Left kidney (tissue), 2 donors: ENCODE data around the gene EFCAB6. TPM values are rescaled to one million over a fixed set of nuclear protein-coding genes. Genes with fewer than 3 reads are reported as not detected.

Source experiments
- DNase-seq: peaks from one replicate; pipeline ENCODE4 v3.0.0-alpha.2; 2013
- polyA plus RNA-seq: library from polyadenylated mRNA; unstranded; fragments of 120-200 nt; gene quantifications from one replicate; pipeline ENCODE4 v1.2.1, GENCODE V29; 2013; ENCODE audit not compliant: insufficient read length

The EFCAB6 gene
- polyA plus RNA-seq, 1 donor: 6.5 TPM

DNA sequence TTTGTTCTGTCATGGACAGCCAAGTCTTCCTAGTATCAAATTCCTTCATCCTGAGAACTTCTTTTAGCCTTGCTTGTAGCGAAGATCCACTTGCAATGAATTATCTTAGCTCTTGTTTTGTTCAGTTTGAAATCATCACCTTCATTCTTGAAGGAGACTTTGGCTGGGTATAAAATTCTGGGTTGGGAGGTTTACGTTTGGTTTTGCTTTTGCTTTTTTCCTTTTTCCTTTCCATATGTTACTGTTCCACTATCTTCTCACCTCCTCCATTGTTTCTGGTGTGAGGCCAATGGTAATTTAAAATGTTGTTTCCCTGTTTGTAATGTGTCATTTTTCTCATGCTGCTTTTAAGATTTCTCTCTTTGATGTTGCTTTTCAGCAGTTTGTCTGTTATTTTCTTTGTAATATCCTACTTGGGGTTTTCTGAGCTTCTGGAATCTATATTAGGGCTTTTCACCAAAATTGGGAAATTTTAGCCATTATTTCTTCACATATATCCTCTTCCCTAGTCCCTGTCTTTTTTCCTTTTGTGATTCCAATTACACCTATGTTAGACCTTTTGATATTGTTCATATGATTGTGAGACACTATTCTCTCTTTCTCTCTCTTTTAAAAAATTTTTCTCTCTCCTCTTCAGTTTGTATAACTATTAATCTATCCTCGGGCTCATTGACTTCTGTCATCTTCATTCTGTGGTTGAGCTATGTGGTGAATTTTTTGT, 172.7 kb downstream of the EFCAB6 start:
- no peak for DNase-seq

DNA sequence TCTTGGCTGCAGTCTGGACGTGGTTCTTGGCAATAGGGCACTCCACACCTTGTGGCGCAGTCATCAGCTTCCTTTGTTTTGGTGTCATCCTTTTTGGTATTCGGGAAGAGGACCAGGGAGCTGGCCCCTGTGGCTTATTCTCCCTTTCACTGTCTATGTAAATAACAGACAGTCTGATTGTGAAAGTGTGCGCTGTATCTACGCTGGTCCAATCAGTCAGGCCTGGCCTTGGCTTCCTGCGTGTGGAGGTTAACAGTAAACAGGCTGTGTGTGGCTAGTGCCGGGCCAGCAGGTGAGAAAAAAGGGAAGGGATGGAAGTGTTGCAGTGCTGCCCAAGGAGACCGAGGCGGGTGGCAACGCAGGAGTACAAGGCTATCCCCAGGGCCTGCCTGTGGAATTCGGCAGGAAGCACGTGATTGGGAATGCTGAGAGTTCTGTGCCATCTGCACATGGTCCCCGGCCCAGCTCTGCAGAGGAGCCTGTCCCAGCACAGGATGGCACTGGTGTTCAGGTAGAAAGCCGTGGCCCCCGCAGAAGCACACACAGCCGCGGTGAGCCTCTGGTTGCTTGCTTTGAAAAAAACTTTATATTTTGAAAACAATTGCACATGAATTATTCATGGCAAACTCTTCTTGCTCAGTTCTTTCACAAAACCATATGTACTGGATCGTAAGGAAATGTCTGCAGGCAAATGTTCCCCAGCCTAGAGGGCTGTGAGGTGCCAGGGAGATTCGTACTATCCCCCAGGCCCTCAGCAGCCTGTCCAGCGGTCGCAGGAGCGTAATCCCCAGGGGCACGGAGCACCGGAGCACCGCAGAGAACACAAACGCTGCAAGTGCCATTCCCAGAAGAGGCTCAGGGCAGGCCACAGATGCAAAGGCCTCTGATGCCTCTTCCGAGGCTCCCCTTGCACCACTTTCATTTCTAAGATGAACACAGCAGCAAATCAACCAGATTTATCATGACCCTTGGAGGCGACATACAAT, 174.5 kb downstream of the EFCAB6 start:
- DNase-seq: no peak

DNA sequence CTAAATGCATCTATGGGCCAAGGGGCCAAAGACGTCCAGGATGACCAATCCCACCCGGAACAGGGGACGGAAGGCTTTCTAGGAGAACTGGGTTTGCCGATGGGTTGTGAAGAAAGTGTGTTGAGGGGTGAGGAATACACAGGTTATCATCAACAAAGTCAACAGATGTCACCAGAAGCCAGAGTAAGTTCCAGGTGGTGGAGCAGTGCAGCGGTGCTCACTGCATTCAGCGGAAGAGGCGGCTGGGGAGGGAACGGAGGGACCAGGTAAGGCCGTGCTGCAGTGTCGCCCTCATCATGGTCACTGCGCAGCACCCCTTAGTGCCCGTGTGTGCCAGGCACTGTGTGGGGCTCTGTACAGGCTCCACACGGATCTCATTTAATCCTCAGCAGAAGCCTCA, 176.0 kb downstream of the EFCAB6 start:
- DNase-seq: no peak

DNA sequence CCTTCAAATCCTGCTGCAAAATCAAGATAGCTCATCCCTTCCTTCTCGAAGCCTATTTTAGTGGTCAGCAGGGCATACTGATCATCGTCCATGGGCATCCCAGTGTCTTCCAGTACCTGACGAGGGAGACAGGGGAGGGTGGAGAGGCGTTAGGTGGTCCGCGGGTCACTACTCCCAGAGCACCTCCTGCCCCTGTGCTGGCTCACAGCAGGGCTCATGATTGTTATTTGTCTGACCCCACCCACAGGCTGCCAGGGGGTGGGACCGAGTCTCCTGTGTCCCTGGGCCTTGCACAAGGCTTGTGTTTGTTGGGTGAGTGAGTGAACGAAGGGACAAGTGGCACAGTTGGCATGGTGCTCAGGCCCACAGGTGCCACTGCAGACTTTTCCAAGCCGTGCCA, 177.0 kb downstream of the EFCAB6 start:
- DNase-seq: no peak

DNA sequence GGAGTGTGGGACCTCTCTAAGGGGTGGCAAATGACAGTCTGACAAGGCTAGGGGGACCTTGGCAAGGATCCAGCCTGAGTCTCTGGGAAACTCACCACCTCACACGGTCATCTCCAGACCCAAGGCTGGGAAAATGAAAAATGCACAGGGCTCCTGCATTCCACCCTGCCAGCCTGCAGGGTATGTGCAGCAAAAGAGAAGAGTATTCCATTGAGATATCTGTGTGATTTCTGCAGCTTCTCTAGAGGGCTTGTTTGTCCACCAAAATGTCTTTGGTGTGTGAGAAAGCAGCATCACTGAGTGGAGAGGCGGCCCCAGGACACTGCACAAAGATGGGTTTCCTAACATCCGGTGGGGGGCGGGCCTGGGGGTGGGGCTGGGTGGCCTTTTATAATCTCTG, 177.8 kb downstream of the EFCAB6 start:
- DNase-seq: no peak

DNA sequence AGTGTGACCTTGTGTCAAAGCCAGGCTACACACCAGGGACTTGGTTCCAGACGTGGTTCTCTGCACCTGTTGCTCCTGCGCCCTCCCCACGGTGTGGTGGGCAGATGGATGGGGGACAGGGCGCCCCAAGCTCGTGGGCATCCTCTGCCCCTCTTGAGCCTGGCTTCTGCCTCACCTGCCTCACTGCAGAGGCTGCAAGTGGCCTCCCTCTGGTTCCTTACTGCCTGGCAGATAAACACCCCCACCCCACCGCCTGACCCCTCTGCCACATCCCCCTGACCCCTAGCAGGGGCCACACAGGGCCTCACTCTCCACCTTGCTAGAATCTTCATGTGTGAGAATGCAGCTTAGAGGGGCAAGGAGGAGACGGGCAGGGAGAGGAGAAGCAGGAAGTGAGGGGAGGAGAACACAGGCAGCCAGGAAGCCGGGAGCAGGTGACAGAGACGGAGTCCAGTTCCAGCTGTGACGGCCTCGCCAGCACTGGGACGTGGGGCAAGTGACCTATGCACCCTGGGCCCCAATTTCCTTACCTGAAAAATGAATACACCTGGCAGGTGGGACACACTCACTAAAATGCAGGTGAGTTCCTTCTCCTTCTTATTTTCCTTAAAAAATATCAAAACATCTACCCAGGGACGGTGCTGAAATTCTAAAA, 178.3 kb downstream of the EFCAB6 start:
- no peak for DNase-seq

DNA sequence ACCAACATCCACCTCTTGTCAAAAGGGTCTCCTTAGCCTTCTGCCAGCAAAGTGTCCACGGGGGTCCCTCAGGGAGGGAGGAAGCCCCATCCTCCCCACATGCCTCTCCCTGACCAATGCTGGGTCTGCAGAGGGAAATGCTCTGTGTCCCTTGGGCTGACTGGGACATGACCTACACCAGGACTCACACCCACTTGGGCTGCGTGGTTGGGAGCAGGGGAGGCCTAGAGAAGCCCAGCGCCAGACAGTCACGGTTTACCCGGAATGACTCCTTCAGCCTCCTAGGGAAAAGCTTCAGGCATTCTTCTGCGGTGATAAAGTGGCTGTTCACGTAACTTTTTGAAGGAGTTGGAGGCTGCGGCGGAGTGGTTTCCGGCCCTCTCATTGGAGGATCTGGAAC, 180.3 kb downstream of the EFCAB6 start:
- DNase-seq: no peak

DNA sequence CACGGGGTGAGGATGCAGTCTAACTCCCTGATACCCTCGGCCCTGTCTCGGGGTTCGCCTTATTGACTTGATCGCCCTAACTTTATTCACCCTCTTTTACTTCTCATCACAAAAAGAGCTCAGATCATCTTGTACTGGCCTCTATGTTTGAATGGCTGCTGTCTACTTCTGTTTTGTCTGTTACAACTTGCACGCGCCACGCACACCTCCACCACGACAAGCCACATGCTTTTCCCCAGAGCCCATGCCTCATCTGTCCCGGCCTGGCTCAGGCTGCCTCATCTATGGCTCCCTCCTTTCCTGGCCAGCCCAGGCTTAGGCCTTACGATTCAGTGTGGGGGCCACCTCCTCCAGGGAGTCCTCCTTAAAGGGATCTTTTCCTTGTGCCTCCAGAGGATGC, 180.9 kb downstream of the EFCAB6 start:
- DNase-seq: no peak

DNA sequence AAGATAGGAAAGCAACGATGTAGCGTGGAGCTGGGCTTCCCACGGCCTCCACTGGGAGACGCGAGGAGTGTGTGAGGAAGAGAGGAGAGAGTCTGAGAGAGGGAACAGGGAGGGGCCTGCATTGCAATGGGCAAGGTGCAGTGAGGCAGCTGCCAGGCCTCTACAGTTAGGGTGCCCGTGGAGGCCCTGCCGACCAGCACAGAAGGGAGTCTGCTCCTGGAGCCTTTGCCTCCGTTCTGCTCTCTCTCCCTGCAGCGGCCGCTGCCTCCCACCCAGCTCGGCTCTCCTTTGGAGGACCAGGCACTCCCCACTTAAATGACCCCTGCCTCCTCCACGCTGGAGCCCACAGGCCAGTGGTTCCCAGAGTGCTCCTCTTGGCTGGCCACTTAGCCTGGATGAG, 181.7 kb downstream of the EFCAB6 start:
- no peak for DNase-seq

DNA sequence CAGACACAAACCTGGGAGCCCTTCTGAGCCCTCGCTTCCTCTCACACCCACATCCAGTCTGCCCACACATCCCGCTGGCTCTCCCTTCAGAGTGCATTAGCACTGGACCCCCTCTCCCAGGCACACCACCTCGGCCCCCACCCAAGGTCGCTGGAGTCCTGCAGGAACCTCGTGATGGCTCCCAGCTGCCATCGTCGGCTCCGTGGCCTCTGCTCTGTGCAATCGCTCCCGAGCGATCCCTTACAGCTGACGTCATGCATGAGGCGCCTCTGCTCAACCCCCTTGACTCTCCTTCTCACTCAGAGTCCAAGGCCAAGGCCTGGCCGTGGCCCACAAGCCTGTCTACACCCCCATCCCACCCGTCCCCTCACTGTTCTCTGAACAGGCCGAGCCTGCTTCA, 183.9 kb downstream of the EFCAB6 start:
- no peak for DNase-seq

DNA sequence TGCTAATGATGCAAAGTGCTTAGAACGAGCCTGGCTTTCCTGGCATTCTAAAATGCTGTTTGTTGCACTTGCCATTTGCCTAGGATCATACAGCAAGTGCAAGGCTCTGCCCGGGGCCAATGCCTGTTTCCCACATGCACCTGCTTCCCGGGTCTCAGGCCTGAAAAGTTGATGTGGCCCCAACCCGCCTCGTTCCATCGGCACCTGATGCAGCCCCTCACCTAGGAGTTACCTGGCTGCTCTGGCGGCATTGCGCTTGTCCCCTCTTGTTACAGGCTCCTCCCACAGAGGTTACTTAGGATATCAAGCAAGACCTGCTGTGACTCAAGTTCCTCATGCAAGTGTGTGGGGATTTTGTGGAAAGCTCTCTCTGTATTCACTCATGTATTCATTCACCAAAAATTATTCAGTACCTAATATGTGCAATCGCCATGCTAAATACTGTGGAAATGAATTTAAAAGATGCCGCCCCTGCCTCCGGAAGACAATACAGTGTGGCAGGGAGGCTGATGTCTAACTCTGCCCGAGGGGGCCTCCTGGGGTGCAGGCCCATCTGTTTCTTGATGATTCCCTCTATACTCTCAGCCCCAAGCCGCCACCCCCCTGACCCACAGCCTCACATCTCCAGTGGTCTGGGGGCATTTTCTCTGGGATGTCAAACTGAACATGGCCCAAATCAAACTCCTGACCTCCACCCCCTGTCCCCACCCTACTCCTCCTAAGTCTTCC, 184.5 kb downstream of the EFCAB6 start:
- DNase-seq: no peak

DNA sequence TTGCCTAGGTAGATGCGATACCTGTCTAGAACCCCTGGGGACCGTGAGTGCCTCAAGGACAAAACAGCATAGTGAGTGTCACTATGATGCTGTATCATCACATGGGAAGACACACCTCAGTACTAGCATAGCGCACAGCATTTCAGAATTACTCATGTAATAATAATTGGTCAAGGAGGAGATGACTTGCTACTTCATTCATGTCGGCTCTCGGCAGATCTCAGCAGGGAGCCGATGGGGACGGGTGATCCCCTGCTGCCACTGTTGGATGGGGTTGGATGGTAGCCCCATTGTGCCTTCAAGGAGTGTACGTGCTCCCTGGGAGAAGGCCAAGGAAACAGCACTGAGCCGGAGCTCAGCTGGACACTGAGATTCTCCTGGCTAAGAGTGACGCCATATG, 186.9 kb downstream of the EFCAB6 start:
- DNase-seq: no peak

DNA sequence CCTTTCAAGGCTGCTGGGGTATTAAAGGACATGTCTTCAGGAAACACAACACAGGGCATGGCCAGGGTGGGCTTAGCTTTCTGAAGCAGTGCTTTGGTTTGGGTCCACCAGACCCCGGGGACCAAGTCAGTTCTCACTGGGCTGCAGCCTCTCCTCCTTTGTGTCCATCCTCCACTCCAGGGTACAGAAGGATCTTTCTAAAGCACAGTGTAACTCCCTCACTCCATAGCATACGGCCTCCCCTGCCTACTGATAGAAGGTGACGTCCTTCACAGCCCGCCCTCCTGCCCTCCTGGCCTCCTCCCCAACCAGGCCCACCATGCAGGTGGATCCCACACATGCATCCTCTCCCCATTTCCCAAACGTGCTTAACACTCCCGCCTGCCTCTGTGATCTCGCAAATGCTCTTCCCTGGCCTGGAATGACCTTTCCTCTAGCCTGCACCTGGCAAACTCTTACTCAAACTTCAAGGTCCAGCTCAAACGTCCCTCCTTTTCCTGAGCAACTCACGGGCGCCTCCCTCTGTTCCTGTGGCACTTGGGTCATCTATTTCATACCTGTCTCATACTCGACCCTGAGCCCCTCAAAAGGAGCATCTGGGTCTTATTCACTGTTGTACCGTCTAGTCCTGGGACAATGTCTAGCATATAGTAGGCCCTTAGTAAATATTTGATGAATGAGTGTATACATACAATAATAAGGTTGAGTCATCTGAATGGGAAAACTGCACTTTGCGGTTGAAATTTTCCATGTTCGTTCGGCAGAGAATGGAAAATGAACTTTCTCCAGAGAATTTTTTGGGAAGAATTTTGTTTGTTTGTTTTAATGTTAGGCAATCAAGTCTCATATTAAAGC, 187.7 kb downstream of the EFCAB6 start:
- no peak for DNase-seq

DNA sequence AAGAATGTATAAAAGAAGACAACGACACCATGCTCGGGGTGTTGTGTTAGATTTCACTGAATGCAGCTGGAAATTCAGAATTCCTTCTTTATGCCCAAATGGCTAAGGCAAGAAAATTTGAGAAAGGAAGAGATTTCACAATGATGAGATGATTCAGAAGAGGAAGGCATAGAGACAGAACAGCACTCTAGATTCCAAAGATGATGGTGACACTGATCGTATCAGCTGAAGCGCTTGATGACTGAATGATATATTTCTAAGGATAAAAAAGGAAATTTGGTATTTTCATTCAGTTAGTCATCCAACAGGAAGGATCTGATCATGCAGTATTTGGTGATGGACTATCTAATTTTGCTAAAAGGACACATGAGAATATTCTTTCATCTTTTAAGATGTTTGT, 189.2 kb downstream of the EFCAB6 start:
- no peak for DNase-seq

DNA sequence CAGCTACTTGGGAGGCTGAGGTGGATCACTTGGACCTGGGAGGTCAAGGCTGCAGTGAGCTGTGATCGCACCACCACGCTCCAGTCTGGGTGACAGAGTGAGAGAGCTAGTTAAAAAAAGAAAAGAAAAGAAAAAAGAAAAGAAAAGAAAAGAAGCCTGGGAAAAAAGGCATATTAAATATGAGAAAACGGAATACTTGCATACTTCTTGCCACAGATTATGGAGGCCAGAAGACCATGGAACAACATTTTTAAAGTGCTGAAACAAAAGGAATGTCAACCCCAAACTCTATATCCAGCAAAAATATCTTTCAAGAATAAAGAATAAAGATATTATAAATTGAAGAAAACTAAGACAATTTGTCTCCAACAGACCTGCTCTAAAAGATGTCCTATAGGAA, 191.9 kb downstream of the EFCAB6 start:
- no peak for DNase-seq

DNA sequence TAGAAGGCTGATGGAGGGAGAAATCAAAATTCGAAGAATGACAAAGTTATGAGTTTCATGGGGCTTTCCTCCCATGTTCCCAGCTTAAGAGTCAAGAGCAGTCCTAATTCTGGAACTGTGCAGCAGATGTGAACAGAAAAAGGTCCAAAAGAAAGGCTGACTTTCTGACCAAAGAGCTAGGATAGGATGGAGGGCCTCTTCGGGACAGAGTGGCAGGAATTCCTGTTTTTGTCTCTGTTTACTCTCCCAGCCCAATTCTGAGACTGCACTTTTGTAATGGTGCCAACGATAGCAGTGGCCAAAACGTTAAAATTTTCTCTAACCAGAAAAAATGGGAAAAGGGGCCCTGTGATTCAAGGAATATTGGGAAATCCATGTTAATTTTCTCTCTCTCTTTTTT, 193.6 kb downstream of the EFCAB6 start:
- DNase-seq: no peak

DNA sequence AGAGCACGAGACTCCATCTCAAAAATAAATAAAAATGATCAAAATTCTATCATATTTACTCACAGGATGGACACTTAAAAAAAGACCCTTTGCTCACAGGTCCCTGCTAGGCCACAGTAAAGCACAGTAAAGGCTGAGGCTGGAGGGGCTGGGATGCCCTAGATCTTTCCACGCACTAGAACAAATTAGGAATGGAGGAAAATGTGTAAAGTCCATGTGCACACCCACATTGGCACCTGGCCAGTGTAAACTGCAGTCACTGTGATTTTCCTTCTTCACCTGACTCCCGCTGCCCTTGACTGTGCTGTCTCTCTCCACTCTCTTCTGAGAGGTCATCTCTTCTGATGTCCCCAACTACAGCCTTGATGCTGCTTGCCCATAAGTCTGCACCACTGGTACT, 195.5 kb downstream of the EFCAB6 start:
- DNase-seq: no peak

DNA sequence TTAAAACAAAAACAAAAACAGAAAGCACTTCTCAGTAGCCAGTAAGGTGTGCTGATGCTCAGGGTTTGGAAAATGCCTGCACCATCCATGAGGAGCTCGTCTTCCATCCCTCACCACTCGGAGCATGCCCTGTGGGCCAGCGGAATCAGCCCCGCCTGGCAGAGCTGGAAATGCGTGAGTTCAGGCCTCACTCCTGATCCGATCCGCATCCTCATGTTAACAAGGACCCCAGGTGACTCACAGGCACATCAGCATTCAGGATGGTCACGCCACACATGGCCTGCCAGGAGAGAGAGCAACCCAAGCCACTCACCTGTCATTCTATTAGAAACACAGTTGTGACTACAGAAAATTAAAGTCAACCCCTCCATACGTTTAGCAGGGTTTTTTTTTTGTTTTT, 211.8 kb downstream of the EFCAB6 start:
- no peak for DNase-seq

DNA sequence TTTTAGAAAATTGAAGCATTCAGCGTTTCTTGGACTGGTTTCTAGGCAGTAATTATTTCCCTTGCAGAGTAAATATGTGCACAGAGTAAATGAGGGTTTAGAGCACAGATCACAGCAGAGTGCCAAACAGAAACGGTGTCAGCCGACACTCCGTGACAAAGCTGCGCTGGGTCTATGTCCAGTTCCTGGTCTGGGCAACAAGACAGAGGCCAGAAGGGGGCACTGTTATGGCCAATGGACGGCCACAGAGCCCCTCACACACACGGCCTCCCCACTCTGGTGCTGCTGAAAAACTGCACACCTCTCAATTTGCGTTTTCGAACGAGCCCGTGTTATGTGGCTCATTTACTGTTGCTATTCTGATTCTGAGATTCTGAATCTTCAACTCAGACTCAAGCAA, 219.6 kb downstream of the EFCAB6 start:
- DNase-seq: no peak

DNA sequence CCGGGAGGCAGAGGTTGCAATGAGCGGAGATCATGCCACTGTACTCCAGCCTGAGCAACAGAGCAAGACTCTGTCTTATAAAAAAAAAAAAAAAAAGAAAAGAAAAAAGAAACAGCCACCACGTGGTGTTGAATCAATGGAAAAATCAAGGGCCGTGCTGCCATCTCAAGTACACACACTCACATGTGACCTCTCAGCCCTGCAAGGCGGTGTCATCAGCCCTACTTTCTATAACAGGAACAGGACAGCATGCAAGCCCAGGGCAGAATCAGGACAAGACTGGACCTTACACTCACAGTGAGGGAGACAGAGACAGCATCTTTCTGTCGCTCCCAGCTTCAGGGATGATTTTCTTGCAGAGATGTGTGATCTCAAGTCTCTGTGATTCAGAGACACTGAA, 220.7 kb downstream of the EFCAB6 start:
- no peak for DNase-seq

DNA sequence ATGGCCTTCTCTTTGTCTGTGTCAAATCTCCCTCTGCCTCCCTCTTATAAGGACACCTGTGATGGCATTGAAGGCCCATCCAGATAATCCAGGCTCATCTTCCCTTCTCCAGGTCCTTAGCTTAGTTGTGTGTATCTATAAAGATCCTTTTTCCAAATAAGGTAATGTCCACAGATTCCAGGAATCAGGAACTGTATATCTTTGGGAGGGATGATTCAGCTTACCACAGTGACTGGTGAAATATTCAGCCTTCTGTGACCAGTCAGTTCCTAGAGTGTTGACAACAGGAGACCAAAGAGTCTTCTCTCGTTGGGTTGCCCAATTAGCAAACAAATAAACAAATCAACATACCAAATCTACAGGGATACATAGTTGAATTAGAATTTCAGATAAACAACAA, 224.5 kb downstream of the EFCAB6 start:
- DNase-seq: no peak
